ENCODE results near the gene PIEZO1. TPM values are rescaled to one million over a fixed set of nuclear protein-coding genes. Genes with fewer than 3 reads are reported as not detected.

PIEZO1 gene
- total RNA-seq, 2 donors from 2014 or later, result 197 to 326 TPM

DNA sequence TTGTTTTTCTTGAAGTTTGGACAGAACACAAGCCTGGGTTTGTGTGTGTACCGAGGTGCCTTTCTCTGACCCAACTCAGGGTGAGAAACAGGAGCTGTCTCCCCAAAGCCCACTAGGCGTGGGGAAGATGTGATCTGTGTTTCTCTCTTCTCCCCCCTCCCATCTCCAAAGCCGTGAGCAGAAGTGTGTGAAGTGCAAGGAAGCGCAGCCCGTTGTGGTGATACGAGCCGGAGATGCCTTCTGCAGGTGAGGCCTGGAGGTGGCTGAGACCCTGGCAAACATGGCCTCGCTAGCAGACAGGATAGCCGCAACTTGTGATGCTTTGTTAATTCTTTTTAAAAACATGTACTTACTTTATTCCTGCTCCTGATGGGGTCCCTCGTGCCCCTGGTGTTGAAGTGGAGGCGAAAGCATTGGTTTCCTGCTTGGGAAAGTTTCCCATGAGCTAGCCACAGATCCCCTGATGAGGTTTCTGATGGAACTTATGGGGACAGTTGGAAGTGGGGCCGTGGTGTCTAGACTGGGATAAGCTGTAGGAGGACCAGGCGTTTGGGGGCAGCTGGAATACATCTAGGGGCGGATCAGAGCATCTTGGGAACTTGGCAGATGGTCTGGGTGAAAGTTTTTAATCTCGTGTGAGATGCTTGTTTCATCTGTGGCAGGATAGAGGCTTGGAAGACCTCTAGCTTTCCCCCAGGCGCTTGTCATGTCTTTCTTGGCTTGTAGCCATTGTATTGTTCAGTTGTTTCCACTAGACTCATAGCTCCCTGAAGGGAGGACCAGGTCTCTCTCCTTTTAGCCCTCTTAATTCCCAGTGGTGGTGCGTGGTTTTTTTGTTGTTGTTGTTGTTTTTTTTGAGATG lies 77.8 kb downstream of the PIEZO1 start:
- Mint-ChIP-seq H3K27ac (peak overlapping the region; percentile 79), H3K9me3 (no peaks in the 10 kb centered on the region), H3K27me3 (no peaks in the 10 kb centered on the region), H3K4me1 (peaks cover 22% of the 10 kb centered on the region), H3K4me3 (peak overlapping the region; percentile 85), H3K36me3 (ENCODE audit: low read depth) (peaks cover 26% of the 10 kb centered on the region)
- ATAC-seq (replicated peaks), result no peak

DNA sequence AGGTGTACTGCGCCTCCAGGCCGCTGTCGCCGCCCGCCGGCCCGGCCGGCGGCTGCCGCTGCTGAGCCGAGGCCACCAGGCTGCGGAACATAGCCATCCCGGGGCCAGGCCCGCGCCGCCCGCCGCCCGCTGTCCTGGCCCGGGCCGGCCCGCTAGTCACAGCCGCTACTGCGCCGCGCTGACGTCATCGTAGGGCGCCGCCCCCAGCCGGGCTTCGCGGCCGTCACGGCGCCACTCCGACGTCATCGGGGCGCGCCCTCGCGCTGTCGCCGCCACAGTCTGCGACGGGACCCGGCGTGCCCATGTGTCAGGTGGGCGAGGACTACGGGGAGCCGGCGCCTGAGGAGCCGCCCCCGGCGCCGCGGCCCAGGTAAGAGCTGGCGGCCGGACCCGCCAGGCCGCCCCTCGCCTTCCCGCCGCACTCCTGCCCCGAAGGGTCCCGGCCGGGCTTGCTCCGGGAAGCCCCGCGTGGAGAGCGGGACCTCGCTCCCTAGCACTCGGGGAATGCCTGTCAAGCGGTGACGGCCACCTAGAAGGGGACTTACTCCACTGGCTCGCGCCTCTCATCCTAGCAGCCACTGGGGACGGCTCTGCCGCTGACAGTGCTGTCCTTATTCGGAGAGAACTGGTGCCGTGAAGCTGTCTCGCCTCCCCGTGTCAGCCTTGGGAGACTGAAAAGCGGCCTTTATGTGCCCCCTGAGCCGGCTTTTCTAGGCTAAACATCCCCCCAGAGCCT lies 78.6 kb downstream of the PIEZO1 start, which contains the start of the genes CTU2 and RNF166:
CTU2 (plus strand) TSS at position 275 of the 736 bp plus-strand sequence; CDS start at position 303, 28 bp downstream.
RNF166 (minus strand) TSS at position 180 of the 736 bp plus-strand sequence; CDS start at position 97, 83 bp downstream.
- H3K27ac Mint-ChIP-seq, result peak within 1 kb of the TSS; percentile 98
- peaks cover 34% of the 10 kb centered on the region for H3K36me3 Mint-ChIP-seq (ENCODE audit: low read depth)
- peak within 1 kb of the TSS; percentile 86 for H3K4me3 Mint-ChIP-seq
- H3K27me3 Mint-ChIP-seq, result no peaks in the 10 kb centered on the region
- peak; percentile 79 for ATAC-seq (replicated peaks)
- no peaks in the 10 kb centered on the region for H3K9me3 Mint-ChIP-seq
- H3K4me1 Mint-ChIP-seq, result peaks cover 22% of the 10 kb centered on the region

DNA sequence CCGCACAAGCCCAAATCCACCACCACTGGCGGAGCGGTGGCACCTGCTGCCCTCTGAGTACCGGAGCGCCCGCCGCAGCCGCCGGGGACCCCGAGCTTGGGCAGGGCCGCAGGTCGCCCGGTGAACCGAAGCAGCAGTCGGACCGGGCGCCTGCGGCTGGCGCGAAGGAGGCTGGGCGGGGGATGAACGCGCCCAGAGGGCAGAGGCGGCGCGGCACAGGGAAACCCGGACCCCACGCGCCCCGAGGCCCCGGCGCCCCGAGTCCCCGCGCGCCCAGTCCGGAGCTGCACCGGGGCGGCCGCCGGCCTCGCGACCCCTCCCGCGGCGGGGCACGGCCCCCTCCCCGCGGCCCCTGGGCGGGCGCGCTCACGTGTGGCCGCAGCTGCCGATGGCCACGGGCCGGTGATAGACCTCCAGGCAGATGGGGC lies 79.2 kb downstream of the PIEZO1 start:
- H3K4me1 Mint-ChIP-seq, result peaks cover 22% of the 10 kb centered on the region
- peaks cover 40% of the 10 kb centered on the region for H3K36me3 Mint-ChIP-seq (ENCODE audit: low read depth)
- peak overlapping the region; percentile 98 for H3K27ac Mint-ChIP-seq
- H3K9me3 Mint-ChIP-seq, result no peaks in the 10 kb centered on the region
- ATAC-seq (replicated peaks), result peak; percentile 5
- H3K27me3 Mint-ChIP-seq, result no peaks in the 10 kb centered on the region
- H3K4me3 Mint-ChIP-seq, result peak overlapping the region; percentile 86

DNA sequence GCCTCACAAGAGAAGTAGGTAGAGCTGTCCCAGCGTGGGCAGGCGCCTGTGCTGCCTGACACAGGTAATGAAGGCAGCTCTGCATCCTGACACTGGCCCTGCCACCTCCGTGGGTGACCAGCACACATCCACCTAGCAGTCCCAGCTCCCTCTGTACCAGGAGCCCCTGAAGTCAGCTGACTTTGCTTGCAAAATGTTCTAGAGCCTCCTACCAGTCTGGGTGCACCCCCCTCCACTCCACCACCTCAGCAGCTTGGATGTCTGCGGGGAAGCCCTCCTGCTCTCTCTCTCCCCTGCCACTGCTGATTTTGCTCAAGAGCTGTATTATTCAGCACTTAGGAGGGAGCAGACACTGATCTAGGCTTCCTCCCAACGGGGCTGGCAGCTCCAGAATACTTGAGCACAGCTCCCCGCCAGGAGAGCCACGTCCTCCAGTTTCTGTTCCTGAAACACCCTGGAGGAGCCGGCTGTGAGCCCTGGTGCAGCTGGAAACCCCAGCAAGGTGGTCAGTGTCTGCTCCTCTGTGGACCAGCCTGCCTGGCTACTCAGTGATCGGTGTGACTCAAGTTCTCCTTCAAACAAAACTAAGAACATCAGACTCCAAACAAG lies 79.8 kb downstream of the PIEZO1 start:
- Mint-ChIP-seq H3K36me3 (ENCODE audit: low read depth) (peaks cover 46% of the 10 kb centered on the region), H3K27ac (peak overlapping the region; percentile 98), H3K9me3 (no peaks in the 10 kb centered on the region), H3K4me3 (peak overlapping the region; percentile 86), H3K4me1 (peaks cover 22% of the 10 kb centered on the region), H3K27me3 (no peaks in the 10 kb centered on the region)
- no peak for ATAC-seq (replicated peaks)

DNA sequence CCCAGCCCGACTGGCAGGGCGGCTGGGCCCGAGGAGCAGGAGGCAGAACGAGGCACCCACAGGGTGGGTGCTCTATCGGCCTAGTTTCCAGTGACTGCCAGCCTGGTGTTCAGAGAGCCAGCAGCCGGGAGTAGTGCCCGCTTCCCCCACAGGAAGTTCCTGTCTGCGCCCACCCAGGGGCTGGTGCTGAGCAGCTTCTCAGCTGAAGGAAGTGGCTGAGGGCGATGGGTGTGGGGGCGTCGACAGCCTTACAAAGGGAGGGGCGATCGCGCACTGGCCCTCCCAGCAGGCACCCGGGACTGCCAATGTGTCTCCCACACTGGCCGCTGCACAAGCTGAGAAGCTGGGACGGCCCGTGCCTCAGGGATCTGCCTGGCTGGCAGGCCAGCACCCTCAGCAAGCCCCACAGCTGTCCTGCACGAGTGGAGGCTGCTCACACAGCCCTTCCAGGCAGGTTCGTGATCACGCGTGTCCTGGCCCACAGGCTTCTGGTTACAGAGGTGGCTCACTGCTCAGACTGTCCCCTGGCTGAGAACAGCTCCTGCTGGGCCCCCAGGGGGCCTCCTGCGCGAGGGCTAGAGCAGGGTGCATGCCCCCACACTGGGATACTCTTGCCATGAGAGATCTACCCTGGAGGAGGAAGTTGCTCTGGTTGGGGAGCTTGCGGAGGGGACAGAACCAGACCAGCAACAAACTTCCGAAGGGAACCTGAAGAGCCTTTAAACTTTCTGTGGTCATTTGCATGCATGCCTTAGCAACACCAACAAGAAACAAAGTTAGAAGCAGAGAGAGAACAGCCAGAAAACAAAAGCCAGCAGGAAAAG lies 81.3 kb downstream of the PIEZO1 start:
- H3K4me1 Mint-ChIP-seq, result peaks cover 22% of the 10 kb centered on the region
- H3K4me3 Mint-ChIP-seq, result peak overlapping the region; percentile 86
- no peaks in the 10 kb centered on the region for H3K9me3 Mint-ChIP-seq
- peak; percentile 38 for ATAC-seq (replicated peaks)
- peak overlapping the region; percentile 98 for H3K27ac Mint-ChIP-seq
- no peaks in the 10 kb centered on the region for H3K27me3 Mint-ChIP-seq
- peaks cover 53% of the 10 kb centered on the region for H3K36me3 Mint-ChIP-seq (ENCODE audit: low read depth)

DNA sequence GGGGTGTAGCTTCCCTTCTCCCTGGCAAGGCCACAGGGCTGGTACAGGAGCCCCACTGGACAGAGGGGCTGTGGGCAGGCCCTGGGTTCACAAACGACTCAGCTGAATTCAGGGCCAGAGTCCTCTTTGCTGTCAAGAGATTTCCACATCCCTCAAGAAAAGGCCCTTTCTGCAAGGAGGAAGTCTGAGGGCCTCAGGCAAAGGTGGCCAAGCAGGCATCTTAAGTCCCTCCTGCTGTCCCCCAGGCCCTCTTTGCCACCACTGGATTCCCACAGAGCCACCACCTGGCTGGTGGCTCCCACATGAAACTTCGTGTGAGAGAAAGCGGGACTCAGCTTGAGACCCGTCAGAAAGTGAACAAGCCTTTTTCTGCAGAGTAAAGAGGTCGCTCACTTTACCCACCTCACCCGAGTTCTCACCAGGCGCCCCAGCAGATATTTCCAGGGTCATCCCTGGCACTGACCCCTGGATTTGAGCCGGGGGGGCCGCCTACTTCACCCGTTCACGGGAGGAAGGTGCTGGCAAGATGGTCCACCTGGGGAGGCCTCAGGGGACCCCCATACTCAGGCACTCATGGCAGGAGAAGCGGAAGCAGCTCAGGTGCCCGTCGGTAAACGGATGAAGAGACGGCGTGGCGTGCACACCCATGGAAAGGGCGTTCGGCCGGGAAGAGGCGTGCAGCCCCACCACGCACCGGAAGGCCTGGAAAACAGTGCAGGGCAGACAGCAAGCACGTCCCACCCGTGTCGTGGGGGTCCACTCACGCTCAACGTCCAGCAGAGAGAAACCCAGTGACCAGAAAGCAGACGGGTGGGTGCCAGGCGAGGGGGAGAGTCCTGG lies 82.4 kb downstream of the PIEZO1 start:
- no peak for ATAC-seq (replicated peaks)
- H3K36me3 Mint-ChIP-seq (ENCODE audit: low read depth), result peaks cover 63% of the 10 kb centered on the region
- H3K4me1 Mint-ChIP-seq, result peaks cover 22% of the 10 kb centered on the region
- H3K9me3 Mint-ChIP-seq, result no peaks in the 10 kb centered on the region
- no peaks in the 10 kb centered on the region for H3K27me3 Mint-ChIP-seq
- peak overlapping the region; percentile 86 for H3K4me3 Mint-ChIP-seq
- peak overlapping the region; percentile 98 for H3K27ac Mint-ChIP-seq

DNA sequence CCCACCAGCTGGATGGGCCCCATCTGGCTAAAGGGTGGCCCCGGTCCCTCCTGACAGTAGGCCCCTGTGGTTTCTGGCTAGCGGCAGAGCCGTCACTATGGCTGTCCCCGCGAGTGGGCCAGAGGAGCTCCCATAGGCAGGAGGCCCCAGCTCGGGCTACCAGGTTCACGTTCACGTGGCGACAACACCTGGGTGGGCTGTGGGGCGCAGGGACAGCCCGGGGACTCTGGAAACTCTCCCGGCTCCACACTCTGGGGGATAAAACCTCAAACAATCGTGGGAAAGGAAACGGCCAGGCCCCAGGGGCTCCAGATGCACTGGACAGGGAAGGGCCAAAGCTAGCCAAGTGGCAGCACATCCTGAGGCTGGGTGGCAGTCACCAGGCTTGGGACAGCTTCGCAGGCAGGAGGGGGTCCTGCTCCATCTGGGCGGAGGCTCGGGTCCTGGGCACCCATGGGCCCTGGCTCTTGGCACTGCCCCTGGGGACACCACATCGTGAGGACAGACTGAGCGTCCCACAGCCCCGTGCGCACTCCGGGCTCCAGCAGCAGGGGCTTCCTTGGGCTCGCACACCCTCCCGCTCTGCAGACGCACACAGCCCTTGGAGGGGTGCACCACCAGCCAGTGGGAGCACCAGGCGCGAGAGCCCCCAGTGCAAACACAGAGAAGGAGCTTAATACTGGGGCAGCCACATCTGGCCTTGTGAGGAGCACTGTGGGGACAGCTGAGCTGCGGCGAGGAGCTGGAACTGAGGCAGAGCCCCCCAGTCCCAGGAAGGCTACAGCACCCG lies 83.2 kb downstream of the PIEZO1 start:
- H3K9me3 Mint-ChIP-seq, result no peaks in the 10 kb centered on the region
- H3K36me3 Mint-ChIP-seq (ENCODE audit: low read depth), result peaks cover 68% of the 10 kb centered on the region
- peak overlapping the region; percentile 86 for H3K4me3 Mint-ChIP-seq
- H3K27me3 Mint-ChIP-seq, result no peaks in the 10 kb centered on the region
- ATAC-seq (replicated peaks), result no peak
- peak overlapping the region; percentile 98 for H3K27ac Mint-ChIP-seq
- H3K4me1 Mint-ChIP-seq, result peaks cover 15% of the 10 kb centered on the region

DNA sequence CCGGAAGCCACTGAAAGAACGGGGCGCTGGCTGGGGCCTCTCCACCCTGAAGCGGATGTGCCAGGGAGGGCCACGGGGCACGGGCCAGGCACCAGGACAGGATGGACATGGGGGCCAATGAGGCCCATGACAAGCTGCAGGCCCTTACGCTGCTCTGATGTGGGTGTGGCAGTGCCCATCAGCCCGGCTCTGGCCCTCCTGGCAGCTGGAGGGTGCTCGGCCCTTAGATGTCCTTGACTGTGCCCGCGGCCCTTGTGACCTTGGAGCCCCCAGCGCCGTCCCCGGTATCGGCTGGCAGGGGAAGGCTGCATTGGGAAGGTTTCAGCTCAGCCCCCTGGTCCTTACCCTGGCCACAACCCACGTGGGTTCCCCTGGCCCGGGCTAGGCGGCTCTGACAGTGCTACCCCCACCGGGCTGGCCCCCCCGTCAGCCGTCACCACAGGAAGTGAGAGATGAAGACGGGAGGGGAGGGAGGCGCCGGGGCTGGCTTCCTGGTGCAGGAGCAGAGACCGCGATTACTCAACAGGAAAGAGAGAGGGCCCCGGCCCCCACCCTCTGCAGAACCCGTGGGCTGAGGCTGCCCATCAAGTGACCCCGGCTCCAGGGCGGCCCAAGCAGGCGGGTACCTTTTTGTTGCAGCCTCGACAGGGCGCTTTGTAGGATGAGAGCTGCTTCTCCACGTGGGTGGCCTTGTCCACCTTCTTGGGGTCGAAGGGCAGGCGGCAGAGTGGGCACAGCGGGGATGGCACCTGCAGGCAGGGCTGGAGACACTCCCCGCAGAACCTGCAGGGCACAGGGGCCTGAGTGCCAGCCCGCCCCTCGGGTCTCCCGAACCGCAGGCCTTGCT lies 84.2 kb downstream of the PIEZO1 start:
- Mint-ChIP-seq H3K27me3 (no peaks in the 10 kb centered on the region), H3K4me1 (peaks cover 15% of the 10 kb centered on the region), H3K4me3 (peak overlapping the region; percentile 86), H3K27ac (peak overlapping the region; percentile 98), H3K36me3 (ENCODE audit: low read depth) (peaks cover 68% of the 10 kb centered on the region), H3K9me3 (no peaks in the 10 kb centered on the region)
- ATAC-seq (replicated peaks), result peak; percentile 86

DNA sequence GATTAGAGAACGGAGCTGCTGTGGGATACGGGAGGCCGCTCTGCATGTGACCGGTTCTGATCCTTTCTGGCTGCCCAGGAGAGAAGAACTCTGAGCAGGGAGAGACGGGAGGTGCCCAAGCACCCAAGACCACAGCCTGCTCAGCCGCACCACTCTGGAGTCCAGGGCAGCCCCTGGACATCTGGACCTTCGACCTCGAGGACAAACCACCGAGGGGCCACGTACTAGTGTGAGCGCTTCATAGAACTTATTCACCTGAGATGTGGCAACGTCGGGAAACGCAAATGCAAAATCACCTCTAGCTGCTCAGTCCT lies 84.7 kb downstream of the PIEZO1 start:
- Mint-ChIP-seq H3K9me3 (no peaks in the 10 kb centered on the region), H3K27me3 (no peaks in the 10 kb centered on the region), H3K4me1 (peaks cover 15% of the 10 kb centered on the region), H3K4me3 (peak overlapping the region; percentile 86), H3K36me3 (ENCODE audit: low read depth) (peaks cover 66% of the 10 kb centered on the region), H3K27ac (peak overlapping the region; percentile 98)
- ATAC-seq (replicated peaks), result no peak

DNA sequence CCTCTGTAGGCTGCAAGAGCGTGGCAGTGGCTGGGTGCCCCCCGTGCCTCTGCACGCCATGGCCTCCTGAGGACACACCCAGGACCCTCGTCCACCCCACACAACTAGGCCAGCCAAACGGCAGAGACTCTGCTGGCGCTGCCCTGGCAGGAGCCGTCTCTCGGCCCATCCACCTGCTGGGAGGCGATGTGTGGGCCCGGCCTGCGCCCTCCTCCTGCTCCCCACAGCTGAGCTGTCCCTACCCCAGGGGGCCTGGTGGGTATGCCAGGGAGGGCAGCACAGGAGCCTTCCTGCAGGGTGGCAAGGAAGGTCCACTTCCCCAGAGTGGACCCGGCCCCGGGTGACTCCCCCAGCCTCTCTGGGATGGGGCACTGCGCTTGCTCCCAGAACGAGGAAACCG lies 85.8 kb downstream of the PIEZO1 start:
- peaks cover 61% of the 10 kb centered on the region for H3K36me3 Mint-ChIP-seq (ENCODE audit: low read depth)
- ATAC-seq (replicated peaks), result no peak
- no peak overlapping the region for H3K27ac Mint-ChIP-seq
- H3K27me3 Mint-ChIP-seq, result no peaks in the 10 kb centered on the region
- H3K4me1 Mint-ChIP-seq, result peaks cover 12% of the 10 kb centered on the region
- no peaks in the 10 kb centered on the region for H3K9me3 Mint-ChIP-seq
- H3K4me3 Mint-ChIP-seq, result peak overlapping the region; percentile 86

DNA sequence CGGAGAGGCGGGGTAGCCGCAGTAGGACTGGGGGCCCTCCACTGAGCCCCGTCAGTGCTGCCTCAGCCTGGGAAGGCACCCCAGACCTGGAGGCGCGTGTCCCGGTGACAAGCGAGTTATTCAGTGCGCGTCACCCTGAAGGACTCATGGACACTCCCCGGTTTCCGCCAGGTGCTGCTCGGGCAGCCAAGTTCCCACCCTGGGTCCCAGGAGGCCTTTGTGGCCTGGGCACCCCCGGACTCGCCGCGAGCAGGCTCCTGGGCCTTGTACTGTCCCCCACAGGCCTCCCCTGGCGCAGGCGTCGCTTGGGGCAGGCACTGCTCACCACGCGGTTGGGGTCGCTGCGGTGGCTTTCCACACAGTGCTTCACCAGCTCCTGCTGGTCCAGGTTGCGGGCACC lies 86.4 kb downstream of the PIEZO1 start:
- peaks cover 56% of the 10 kb centered on the region for H3K36me3 Mint-ChIP-seq (ENCODE audit: low read depth)
- no peak overlapping the region for H3K27ac Mint-ChIP-seq
- H3K27me3 Mint-ChIP-seq, result no peaks in the 10 kb centered on the region
- no peaks in the 10 kb centered on the region for H3K9me3 Mint-ChIP-seq
- ATAC-seq (replicated peaks), result no peak
- no peak overlapping the region for H3K4me3 Mint-ChIP-seq
- peaks cover 8% of the 10 kb centered on the region for H3K4me1 Mint-ChIP-seq
